ENCODE results near the gene MAML3. TPM values are rescaled to one million over a fixed set of nuclear protein-coding genes. Genes with fewer than 3 reads are reported as not detected.

Gene MAML3
- total RNA-seq, 1 donor from 2014 or later, result 7.3 TPM

- no peak for DNase-seq (ENCODE audit: low spot score)
Measured at GRCh38 chr4:139817657-139818452, 336.1 kb downstream of the MAML3 start.

- no peak for DNase-seq (ENCODE audit: low spot score)
Measured at GRCh38 chr4:139816856-139817255, 337.1 kb downstream of the MAML3 start.

- DNase-seq (ENCODE audit: low spot score), result no peak
Measured at GRCh38 chr4:139815778-139816601, 338.0 kb downstream of the MAML3 start.

GRCh38 chr4:139814323-139815015 lies 339.5 kb downstream of the MAML3 start:
- DNase-seq (ENCODE audit: low spot score), result no peak

GRCh38 chr4:139813881-139814280 lies 340.1 kb downstream of the MAML3 start:
- no peak for DNase-seq (ENCODE audit: low spot score)

- DNase-seq (ENCODE audit: low spot score), result no peak
Measured at GRCh38 chr4:139810710-139811109, 343.3 kb downstream of the MAML3 start.

GRCh38 chr4:139809757-139810140 lies 344.2 kb downstream of the MAML3 start:
- no peak for DNase-seq (ENCODE audit: low spot score)

- DNase-seq (ENCODE audit: low spot score), result no peak
Measured at GRCh38 chr4:139808808-139809756, 344.9 kb downstream of the MAML3 start.

- no peak for DNase-seq (ENCODE audit: low spot score)
Measured at GRCh38 chr4:139808381-139808807, 345.6 kb downstream of the MAML3 start.

- no peak for DNase-seq (ENCODE audit: low spot score)
Measured at GRCh38 chr4:139807483-139807882, 346.5 kb downstream of the MAML3 start.

- no peak for DNase-seq (ENCODE audit: low spot score)
Measured at GRCh38 chr4:139806929-139807328, 347.1 kb downstream of the MAML3 start.

- DNase-seq (ENCODE audit: low spot score), result no peak
Measured at GRCh38 chr4:139802931-139803330, 351.1 kb downstream of the MAML3 start.

GRCh38 chr4:139802488-139802887 lies 351.5 kb downstream of the MAML3 start:
- DNase-seq (ENCODE audit: low spot score), result no peak

- DNase-seq (ENCODE audit: low spot score), result no peak
Measured at GRCh38 chr4:139801895-139802294, 352.1 kb downstream of the MAML3 start.

- no peak for DNase-seq (ENCODE audit: low spot score)
Measured at GRCh38 chr4:139800082-139800481, 353.9 kb downstream of the MAML3 start.

GRCh38 chr4:139799615-139800014 lies 354.4 kb downstream of the MAML3 start:
- no peak for DNase-seq (ENCODE audit: low spot score)

GRCh38 chr4:139798456-139798855 lies 355.5 kb downstream of the MAML3 start:
- no peak for DNase-seq (ENCODE audit: low spot score)

GRCh38 chr4:139797287-139797686 lies 356.7 kb downstream of the MAML3 start:
- no peak for DNase-seq (ENCODE audit: low spot score)

- no peak for DNase-seq (ENCODE audit: low spot score)
Measured at GRCh38 chr4:139795527-139796314, 358.3 kb downstream of the MAML3 start.
